Endodermal cell (in vitro differentiated cells): Measurements from ENCODE around the gene CYSTM1. TPM values are rescaled to one million over a fixed set of nuclear protein-coding genes. Genes with fewer than 3 reads are reported as not detected.

Experiments
- DNase-seq: peaks from one replicate; pipeline ENCODE4 v3.0.0-alpha.2; 2017
- H3K27ac ChIP-seq: 2 replicates; pipeline ENCODE4 v1.5.1; 2013; ENCODE audit warnings: mild to moderate bottlenecking, low read depth, low read length, moderate library complexity
- H3K27me3 ChIP-seq: 2 replicates; pipeline ENCODE4 v1.6.1; 2013; ENCODE audit warnings: mild to moderate bottlenecking, low read length, moderate library complexity; ENCODE audit not compliant: insufficient read depth, control insufficient read depth, poor library complexity, severe bottlenecking
- H3K36me3 ChIP-seq: 2 replicates; pipeline ENCODE4 v1.7.0; 2013; ENCODE audit warnings: mild to moderate bottlenecking, low read length, moderate library complexity; ENCODE audit not compliant: control insufficient read depth, insufficient read depth
- H3K4me1 ChIP-seq: one replicate; pipeline ENCODE4 v1.7.0; 2013; ENCODE audit warnings: low read length; ENCODE audit not compliant: control insufficient read depth, insufficient read depth
- H3K4me3 ChIP-seq: 2 replicates; pipeline ENCODE4 v1.5.1; 2013; ENCODE audit warnings: mild to moderate bottlenecking, low read length, moderate library complexity
- H3K9ac ChIP-seq: 2 replicates; pipeline ENCODE4 v1.6.1; 2013; ENCODE audit warnings: mild to moderate bottlenecking, low read length, moderate library complexity; ENCODE audit not compliant: poor library complexity, severe bottlenecking; ENCODE audit errors: extremely low read depth
- H3K9me3 ChIP-seq: 2 replicates; pipeline ENCODE4 v1.6.1; 2013; ENCODE audit warnings: mild to moderate bottlenecking, low read length, moderate library complexity; ENCODE audit not compliant: control insufficient read depth
- H3K27ac Mint-ChIP-seq: 2 replicates; pipeline ENCODE4 v1.8.0; 2020; ENCODE audit warnings: mixed read lengths
- H3K27me3 Mint-ChIP-seq: 2 replicates; pipeline ENCODE4 v1.8.0; 2021; ENCODE audit warnings: mild to moderate bottlenecking, mixed read lengths; ENCODE audit not compliant: insufficient read depth
- H3K36me3 Mint-ChIP-seq: 2 replicates; pipeline ENCODE4 v1.8.0; 2020; ENCODE audit warnings: low read depth, mixed read lengths
- H3K4me1 Mint-ChIP-seq: 2 replicates; pipeline ENCODE4 v1.8.0; 2020; ENCODE audit warnings: mixed read lengths
- H3K4me3 Mint-ChIP-seq: 2 replicates; pipeline ENCODE4 v1.8.0; 2020; ENCODE audit warnings: mild to moderate bottlenecking, moderate library complexity, mixed read lengths
- H3K9me3 Mint-ChIP-seq: 2 replicates; pipeline ENCODE4 v1.8.0; 2020; ENCODE audit warnings: mild to moderate bottlenecking, mixed read lengths
- CTCF ChIP-seq: fragments of 200-600 bp; sonication (generic); conservative IDR thresholded peaks from 2 replicates; pipeline ENCODE4 v1.5.0; 2021; ENCODE audit warnings: antibody characterized with exemption, mild to moderate bottlenecking
- WGBS, 2 experiments: methylation state at CpG; one replicate each; pipeline versions ENCODE4 v1.1.5 to v1.1.7; 2013; ENCODE audit warnings: missing lambda C conversion rate in 2 of 2, mixed read lengths in 1 of 2; ENCODE audit not compliant: insufficient coverage in 1 of 2, insufficient read length in 1 of 2; 5-methylcytosine and 5-hydroxymethylcytosine counted together
- total RNA-seq, 2 donors: library from RNA; stranded (reverse); fragmentation: NEBNext Ultra II Directional in 1 of 2; extraction: Animal tissue kit (Norgen Biotek cat#: 25700) in 1 of 2; gene quantifications; 2 replicates in 1 of 2; 3 replicates in 1 of 2; pipeline ENCODE4 v1.2.1, GENCODE V29; 2021

CYSTM1 gene
- total RNA-seq, 2 donors from 2014 or later, result 30.7 to 38.1 TPM

GRCh38 chr5:140243706-140244250 lies 68.8 kb downstream of the CYSTM1 start:
- Mint-ChIP-seq H3K9me3 (no peaks in the 10 kb centered on the region), H3K4me3 (no peak overlapping the region), H3K27ac (no peak overlapping the region), H3K36me3 (peaks cover 16% of the 10 kb centered on the region), H3K4me1 (peaks cover 15% of the 10 kb centered on the region), H3K27me3 (no peaks in the 10 kb centered on the region)
- DNase-seq, result no peak
- no peak overlapping the region for H3K4me3 ChIP-seq
- H3K4me1 ChIP-seq, result no peaks in the 10 kb centered on the region
- no peak overlapping the region for H3K9ac ChIP-seq
- 89% methylated on average over 4 of the region's 4 CpGs for WGBS, 2 experiments
- no peaks in the 10 kb centered on the region for H3K9me3 ChIP-seq
- H3K36me3 ChIP-seq, result peaks cover 24% of the 10 kb centered on the region
- no peak overlapping the region for H3K27ac ChIP-seq
- TF ChIP-seq CTCF, result no peak
- no peaks in the 10 kb centered on the region for H3K27me3 ChIP-seq

GRCh38 chr5:140244525-140245025 lies 69.6 kb downstream of the CYSTM1 start:
- TF ChIP-seq CTCF, result peak; percentile 91
- Mint-ChIP-seq H3K4me3 (no peak overlapping the region), H3K9me3 (no peaks in the 10 kb centered on the region), H3K4me1 (peaks cover 15% of the 10 kb centered on the region), H3K27me3 (no peaks in the 10 kb centered on the region), H3K27ac (peak overlapping the region; percentile 55), H3K36me3 (peaks cover 22% of the 10 kb centered on the region)
- Histone ChIP-seq H3K4me3 (no peak overlapping the region), H3K36me3 (peaks cover 30% of the 10 kb centered on the region), H3K27me3 (no peaks in the 10 kb centered on the region), H3K4me1 (no peaks in the 10 kb centered on the region), H3K9me3 (no peaks in the 10 kb centered on the region), H3K27ac (no peak overlapping the region), H3K9ac (no peak overlapping the region)
- peak; percentile 98 for DNase-seq
- WGBS, 2 experiments, result 32 to 35% methylated on average over 14 of the region's 14 CpGs

DNA sequence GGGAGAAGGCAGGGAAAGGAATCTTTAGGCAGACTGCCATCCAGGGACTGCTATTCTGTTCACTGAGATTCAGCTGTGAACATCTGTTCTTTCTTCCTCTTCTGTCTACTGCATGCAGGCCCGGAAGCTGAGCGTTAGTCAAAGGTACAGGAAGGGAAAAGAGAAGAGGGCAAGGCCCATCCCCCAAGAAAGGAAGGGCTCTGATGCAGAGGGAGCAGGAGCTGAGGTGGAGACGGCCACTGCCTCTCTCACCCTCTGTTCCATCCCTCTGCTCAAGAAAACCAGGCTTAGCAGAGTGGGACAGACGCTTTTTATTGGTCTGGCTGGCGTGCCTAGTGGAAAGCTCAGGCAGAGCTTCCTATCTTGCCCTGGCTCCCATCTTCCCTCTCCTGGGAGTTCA lies 70.4 kb downstream of the CYSTM1 start:
- H3K4me3 ChIP-seq, result no peak overlapping the region
- no peaks in the 10 kb centered on the region for H3K27me3 ChIP-seq
- H3K27ac ChIP-seq, result no peak overlapping the region
- TF ChIP-seq CTCF, result no peak
- Mint-ChIP-seq H3K27me3 (no peaks in the 10 kb centered on the region), H3K9me3 (no peaks in the 10 kb centered on the region), H3K4me1 (peaks cover 15% of the 10 kb centered on the region), H3K4me3 (no peak overlapping the region), H3K36me3 (peaks cover 27% of the 10 kb centered on the region), H3K27ac (no peak overlapping the region)
- 87 to 100% methylated on average over 2 to 5 of the region's 5 CpGs for WGBS, 2 experiments
- H3K9ac ChIP-seq, result no peak overlapping the region
- no peaks in the 10 kb centered on the region for H3K4me1 ChIP-seq
- peaks cover 37% of the 10 kb centered on the region for H3K36me3 ChIP-seq
- H3K9me3 ChIP-seq, result no peaks in the 10 kb centered on the region
- no peak for DNase-seq
